GM18907 (cell line): ENCODE measurements around the gene ANKH.

ENCODE experiments used
- ATAC-seq: cut with Tn5 transposase; IDR thresholded peaks from one replicate; pipeline ENCODE4 v1.9.1; 2021; ENCODE audit warnings: mild to moderate bottlenecking, moderate library complexity; ENCODE audit not compliant: unreplicated experiment

Gene ANKH

GRCh38 chr5:14721990-14722656 lies 149.5 kb downstream of the ANKH start:
- ATAC-seq, result no peak

GRCh38 chr5:14720236-14720923 lies 151.2 kb downstream of the ANKH start:
- no peak for ATAC-seq

DNA sequence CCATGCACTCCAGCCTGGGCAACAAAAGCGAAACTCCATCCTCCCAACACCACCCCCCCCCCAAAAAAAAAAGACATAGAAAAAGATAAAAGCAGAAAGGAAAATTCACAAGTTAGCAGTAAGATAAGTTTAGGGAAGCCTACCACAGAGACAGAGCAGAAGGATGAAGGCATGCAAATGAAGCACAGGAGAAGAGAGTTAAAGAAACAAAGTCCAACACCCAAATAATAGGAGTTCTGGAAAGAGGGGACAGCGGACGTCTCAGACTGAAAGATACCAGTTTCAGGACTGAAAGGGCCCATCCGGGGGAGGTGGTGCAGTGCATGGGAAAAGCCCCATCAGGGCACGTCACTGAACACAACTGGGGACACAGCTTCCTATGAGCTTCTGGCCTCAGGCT lies 152.8 kb downstream of the ANKH start:
- ATAC-seq, result no peak

GRCh38 chr5:14716755-14717752 lies 154.5 kb downstream of the ANKH start:
- ATAC-seq, result no peak

GRCh38 chr5:14715481-14715880 lies 156.1 kb downstream of the ANKH start:
- ATAC-seq, result no peak

GRCh38 chr5:14714706-14715105 lies 156.9 kb downstream of the ANKH start:
- no peak for ATAC-seq

GRCh38 chr5:14713476-14714390 lies 157.8 kb downstream of the ANKH start:
- no peak for ATAC-seq

GRCh38 chr5:14712666-14713065 lies 158.9 kb downstream of the ANKH start:
- ATAC-seq, result no peak

DNA sequence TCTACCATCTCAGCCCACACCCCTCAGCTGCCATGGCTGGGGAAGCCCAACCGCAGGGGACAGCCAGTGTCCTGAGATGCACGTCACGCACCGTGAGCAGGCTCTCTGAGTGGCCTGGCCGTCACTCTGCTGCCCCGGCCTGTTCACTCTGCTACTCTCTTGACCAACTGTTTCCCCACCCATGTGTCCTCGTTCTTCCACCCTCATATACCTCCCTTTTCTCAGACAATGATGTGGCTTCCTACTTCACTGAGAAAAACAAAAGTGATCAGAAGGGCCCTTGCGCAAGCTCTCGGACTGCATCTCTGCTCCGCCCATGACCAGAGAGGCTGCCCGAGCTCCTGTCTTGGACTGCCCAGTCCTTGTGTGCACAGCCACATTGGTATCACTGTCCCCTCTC lies 159.4 kb downstream of the ANKH start:
- no peak for ATAC-seq

DNA sequence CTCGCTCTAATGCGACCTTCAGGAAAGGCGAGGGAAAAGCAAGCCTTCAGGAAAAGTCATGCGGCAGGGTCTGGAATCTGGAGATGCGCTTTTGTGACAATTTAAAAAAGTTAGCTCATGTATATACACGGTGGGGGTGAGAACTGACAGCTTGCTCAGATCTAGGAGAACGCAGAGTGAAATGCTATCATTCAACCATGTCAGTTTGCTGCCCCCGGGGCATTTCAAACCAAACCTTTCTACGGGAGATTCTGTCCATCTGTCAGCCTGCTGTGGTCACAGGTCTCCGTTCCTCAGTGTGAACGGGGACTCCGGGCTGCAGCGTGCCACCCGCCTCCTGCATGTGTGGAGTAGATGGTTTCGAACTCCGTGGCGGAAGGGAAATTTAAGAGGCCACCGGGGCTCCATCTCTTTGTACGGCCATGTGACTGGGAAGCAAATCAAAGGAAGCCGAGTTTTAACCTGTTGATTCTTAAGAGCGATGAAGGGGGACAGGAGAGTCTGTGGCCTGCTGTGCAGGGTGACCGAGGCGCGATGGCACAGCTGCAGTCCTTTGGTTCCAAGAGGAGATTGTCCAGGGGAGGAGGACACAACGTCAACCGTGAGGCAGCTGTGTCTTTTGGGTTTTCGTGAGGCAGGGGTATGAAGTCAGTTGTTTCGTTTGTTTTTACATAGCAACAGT lies 161.1 kb downstream of the ANKH start:
- no peak for ATAC-seq

- no peak for ATAC-seq
Measured at GRCh38 chr5:14708551-14708950, 163.0 kb downstream of the ANKH start.

- ATAC-seq, result no peak
Measured at GRCh38 chr5:14707811-14708390, 163.7 kb downstream of the ANKH start.

GRCh38 chr5:14706615-14707021 lies 165.0 kb downstream of the ANKH start:
- no peak for ATAC-seq

GRCh38 chr5:14705556-14705955 lies 166.0 kb downstream of the ANKH start:
- no peak for ATAC-seq

DNA sequence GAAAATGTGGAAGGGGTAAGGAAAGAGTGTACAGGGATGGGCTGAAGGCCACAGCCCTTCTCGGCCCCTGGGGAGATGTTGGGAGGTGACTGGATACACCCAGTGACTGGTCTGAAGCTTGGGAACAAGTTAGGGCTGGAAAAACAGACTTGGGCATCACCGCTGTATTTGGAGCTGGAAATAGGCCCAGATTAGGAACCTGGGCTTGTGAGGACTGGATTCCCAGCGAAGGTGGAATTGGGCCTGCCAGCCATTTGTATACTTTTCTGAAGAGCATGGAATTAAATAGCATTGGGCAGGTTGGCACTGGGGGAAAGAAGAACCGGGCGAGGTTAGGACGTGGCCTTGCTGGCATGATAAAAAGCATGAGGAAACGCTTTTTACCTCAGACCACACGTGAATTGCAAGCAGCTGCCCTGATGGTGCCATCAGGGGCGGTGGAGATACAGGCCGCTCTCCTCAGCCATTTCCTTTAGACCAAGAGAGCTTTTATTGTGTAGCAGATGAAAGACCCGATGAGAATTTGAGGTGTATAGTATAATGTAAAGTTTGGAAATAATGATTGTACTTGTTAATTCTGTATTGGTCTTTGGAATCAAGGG lies 169.2 kb downstream of the ANKH start:
- no peak for ATAC-seq

- ATAC-seq, result no peak
Measured at GRCh38 chr5:14701556-14701955, 170.0 kb downstream of the ANKH start.

DNA sequence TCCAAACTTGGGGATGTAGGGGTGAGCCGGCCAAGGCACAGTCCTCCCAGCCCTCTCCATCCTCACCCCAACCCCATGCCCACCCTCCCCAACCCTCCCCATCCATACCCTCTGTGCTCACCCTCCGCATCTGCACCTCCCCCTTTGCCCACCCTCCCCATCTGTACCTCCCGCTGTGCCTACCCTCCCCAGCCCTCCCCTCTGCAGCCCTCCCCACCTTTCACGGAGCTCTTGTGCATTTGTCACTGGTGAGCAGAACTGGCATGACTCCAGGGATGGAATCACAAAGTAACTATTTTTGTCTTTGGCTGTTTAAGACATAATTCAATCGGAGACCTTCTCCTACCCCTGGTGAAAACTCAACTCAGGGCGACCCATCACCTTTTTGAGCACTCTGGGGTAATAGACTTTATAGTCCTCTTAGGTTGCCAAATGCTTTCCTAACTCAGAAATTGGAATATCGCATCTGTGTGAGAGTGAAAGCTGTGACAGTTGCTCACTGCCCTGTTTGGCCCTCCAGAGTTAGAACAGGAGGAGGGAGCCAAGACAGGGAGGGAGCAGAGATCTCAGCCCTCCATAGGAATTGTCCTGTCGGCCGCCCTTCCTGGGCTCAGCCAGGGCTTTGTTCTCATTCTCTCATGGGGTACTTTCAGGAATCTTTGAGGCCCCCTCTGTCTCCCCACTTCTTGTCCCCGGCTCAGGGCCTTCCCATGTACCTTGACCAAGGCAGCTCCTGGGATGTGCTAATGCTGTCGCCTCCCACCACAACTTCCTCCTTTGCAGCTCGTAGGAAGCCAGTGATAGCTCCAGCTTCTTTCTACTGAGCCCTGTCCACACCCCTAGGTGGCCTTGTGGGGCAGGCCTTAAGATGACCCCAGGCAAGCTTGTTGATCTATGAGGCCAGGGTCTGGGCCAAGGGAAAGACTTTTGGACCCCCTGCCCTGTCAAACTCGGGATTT lies 170.8 kb downstream of the ANKH start:
- no peak for ATAC-seq

DNA sequence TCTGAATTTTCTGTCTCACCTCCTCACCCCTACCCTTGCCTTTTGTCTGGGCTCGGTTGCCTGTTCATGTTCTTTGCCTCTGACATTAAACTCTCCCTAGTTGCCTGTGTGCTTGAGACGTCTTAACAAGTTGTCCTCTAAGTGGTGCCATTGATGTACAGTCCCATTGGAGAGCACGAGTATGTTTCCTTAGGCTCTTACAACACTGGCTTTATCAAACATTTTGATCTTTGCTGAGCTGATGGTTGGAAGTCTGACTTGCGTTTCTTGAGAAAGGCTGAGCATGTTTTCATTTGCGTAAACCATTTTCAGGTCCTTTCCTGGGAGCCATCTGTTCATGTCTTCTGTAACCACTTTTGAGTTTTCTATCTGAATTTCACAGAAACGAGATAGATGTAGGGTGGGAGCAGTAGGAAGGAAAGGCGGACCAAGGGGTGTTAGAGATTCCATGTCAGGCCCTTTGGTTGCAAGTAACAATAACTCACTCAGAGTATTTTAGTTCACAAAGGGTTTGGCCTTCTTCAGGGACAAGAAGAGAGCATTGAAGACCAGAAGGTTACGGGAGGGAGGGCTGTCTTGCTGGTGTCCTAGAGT lies 171.7 kb downstream of the ANKH start:
- no peak for ATAC-seq
